ENCODE results near the gene GLDC. TPM values are rescaled to one million over a fixed set of nuclear protein-coding genes. Genes with fewer than 3 reads are reported as not detected.
"Not testable (repeated sequence)": the region's sequence is repeated elsewhere in the genome, so short reads cannot be mapped to it uniquely, and the experiment has no call there.

The GLDC gene
- total RNA-seq, 2 donors from 2014 or later, result 3.0 to 7.9 TPM

GRCh38 chr9:6543204-6543603 lies 102.3 kb downstream of the GLDC start:
- no peaks in the 10 kb centered on the region for H3K36me3 ChIP-seq
- ATAC-seq (ENCODE audit: insufficient number of reproducible peaks, low FRiP score, low read depth) (no peak), DNase-seq (ENCODE audit: low spot score) (no peak)
- H3K4me1 ChIP-seq (ENCODE audit: control insufficient read depth in 1 of 2, low read depth in 2 of 2), result no peaks in the 10 kb centered on the region
- no peak overlapping the region for H3K27ac ChIP-seq
- no peaks in the 10 kb centered on the region for H3K9me3 ChIP-seq
- no peak for TF ChIP-seq CTCF (IDR thresholded peaks at IDR 0.05)
- H3K4me3 ChIP-seq, result no peak overlapping the region
- H3K27me3 ChIP-seq (replicated peaks; ENCODE audit: insufficient read depth), result no peaks in the 10 kb centered on the region

GRCh38 chr9:6542617-6543016 lies 102.9 kb downstream of the GLDC start:
- not testable (repeated sequence) for H3K4me3 ChIP-seq; H3K27ac ChIP-seq; H3K36me3 ChIP-seq; H3K27me3 ChIP-seq (replicated peaks; ENCODE audit: insufficient read depth); ATAC-seq (ENCODE audit: insufficient number of reproducible peaks, low FRiP score, low read depth); H3K4me1 ChIP-seq (ENCODE audit: control insufficient read depth in 1 of 2, low read depth in 2 of 2); DNase-seq (ENCODE audit: low spot score); H3K9me3 ChIP-seq

GRCh38 chr9:6538666-6539071 lies 106.9 kb downstream of the GLDC start:
- no peak for TF ChIP-seq CTCF (IDR thresholded peaks at IDR 0.05)
- H3K27me3 ChIP-seq (replicated peaks; ENCODE audit: insufficient read depth), result no peaks in the 10 kb centered on the region
- H3K36me3 ChIP-seq, result no peaks in the 10 kb centered on the region
- H3K4me1 ChIP-seq (ENCODE audit: control insufficient read depth in 1 of 2, low read depth in 2 of 2), result no peaks in the 10 kb centered on the region
- no peak overlapping the region for H3K4me3 ChIP-seq
- no peaks in the 10 kb centered on the region for H3K9me3 ChIP-seq
- DNase-seq (ENCODE audit: low spot score) (no peak), ATAC-seq (ENCODE audit: insufficient number of reproducible peaks, low FRiP score, low read depth) (no peak)
- no peak overlapping the region for H3K27ac ChIP-seq

GRCh38 chr9:6535594-6535993 lies 109.9 kb downstream of the GLDC start:
- no peak for ATAC-seq (ENCODE audit: insufficient number of reproducible peaks, low FRiP score, low read depth)
- DNase-seq (ENCODE audit: low spot score), result no peak
- TF ChIP-seq CTCF (IDR thresholded peaks at IDR 0.05), result no peak
- no peaks in the 10 kb centered on the region for H3K4me1 ChIP-seq (ENCODE audit: control insufficient read depth in 1 of 2, low read depth in 2 of 2)
- H3K27me3 ChIP-seq (replicated peaks; ENCODE audit: insufficient read depth), result no peaks in the 10 kb centered on the region
- no peak overlapping the region for H3K4me3 ChIP-seq
- no peaks in the 10 kb centered on the region for H3K9me3 ChIP-seq
- no peaks in the 10 kb centered on the region for H3K36me3 ChIP-seq
- no peak overlapping the region for H3K27ac ChIP-seq

- no peak overlapping the region for H3K27ac ChIP-seq
- ATAC-seq (ENCODE audit: insufficient number of reproducible peaks, low FRiP score, low read depth), result no peak
- H3K36me3 ChIP-seq, result peaks cover 2% of the 10 kb centered on the region
- DNase-seq (ENCODE audit: low spot score), result no peak
- TF ChIP-seq CTCF (IDR thresholded peaks at IDR 0.05), result no peak
- peaks cover 0 to 10% of the 10 kb centered on the region in 2 donors for H3K4me1 ChIP-seq (ENCODE audit: control insufficient read depth in 1 of 2, low read depth in 2 of 2)
- H3K9me3 ChIP-seq, result peaks cover 13% of the 10 kb centered on the region
- no peaks in the 10 kb centered on the region for H3K27me3 ChIP-seq (replicated peaks; ENCODE audit: insufficient read depth)
- H3K4me3 ChIP-seq, result no peak overlapping the region
These were observed 120.0 kb downstream of the GLDC start for GRCh38 chr9:6525326-6526045.

GRCh38 chr9:6522263-6522662 lies 123.3 kb downstream of the GLDC start:
- H3K27me3 ChIP-seq (replicated peaks; ENCODE audit: insufficient read depth), result no peaks in the 10 kb centered on the region
- H3K36me3 ChIP-seq, result peaks cover 2% of the 10 kb centered on the region
- H3K4me1 ChIP-seq (ENCODE audit: control insufficient read depth in 1 of 2, low read depth in 2 of 2), result peaks cover 0 to 10% of the 10 kb centered on the region in 2 donors
- no peak overlapping the region for H3K4me3 ChIP-seq
- H3K9me3 ChIP-seq, result peaks cover 13% of the 10 kb centered on the region
- ATAC-seq (ENCODE audit: insufficient number of reproducible peaks, low FRiP score, low read depth), result no peak
- no peak overlapping the region for H3K27ac ChIP-seq
- TF ChIP-seq CTCF (IDR thresholded peaks at IDR 0.05), result no peak
- DNase-seq (ENCODE audit: low spot score), result no peak

Measured in thoracic aorta (tissue), 2 donors.